Astrocyte (in vitro differentiated cells and primary cell): ENCODE results near the gene NEURL4. TPM values are rescaled to one million over a fixed set of nuclear protein-coding genes. Genes with fewer than 3 reads are reported as not detected.

Experiments used
- DNase-seq: peaks from one replicate; pipeline ENCODE4 v3.0.0-alpha.2; 2010; ENCODE audit warnings: low read depth
- FAIRE-seq: peaks from 2 replicates; lab custom pipeline; 2011; peaks lifted over from hg19 to GRCh38; lab: Jason Lieb, UNC
- H2AFZ ChIP-seq: 2 replicates; pipeline ENCODE4 v1.6.0; 2012; ENCODE audit warnings: low read depth, low read length, inconsistent platforms
- H3K27ac ChIP-seq: 2 replicates; pipeline ENCODE4 v1.5.1; 2011; ENCODE audit warnings: low read depth, low read length, inconsistent platforms
- H3K27me3 ChIP-seq: 2 replicates; pipeline ENCODE4 v1.6.0; 2011; ENCODE audit warnings: low read length, inconsistent platforms; ENCODE audit not compliant: insufficient read depth
- H3K36me3 ChIP-seq: 2 replicates; pipeline ENCODE4 v1.5.1; 2011; ENCODE audit warnings: low read length, inconsistent platforms; ENCODE audit not compliant: insufficient read depth
- H3K4me1 ChIP-seq: 2 replicates; pipeline ENCODE4 v1.5.1; 2011; ENCODE audit warnings: low read length, inconsistent platforms; ENCODE audit not compliant: insufficient read depth
- H3K4me2 ChIP-seq: 2 replicates; pipeline ENCODE4 v1.6.0; 2012; ENCODE audit warnings: low read length, inconsistent platforms
- H3K4me3 ChIP-seq: 2 replicates; pipeline ENCODE4 v1.5.1; 2011; ENCODE audit warnings: low read depth, mild to moderate bottlenecking, low read length, inconsistent platforms; ENCODE audit not compliant: insufficient read depth
- H3K79me2 ChIP-seq: 2 replicates; pipeline ENCODE4 v1.6.0; 2012; ENCODE audit warnings: mild to moderate bottlenecking, low read length, inconsistent platforms; ENCODE audit not compliant: insufficient read depth
- H3K9ac ChIP-seq: 2 replicates; pipeline ENCODE4 v1.6.0; 2012; ENCODE audit warnings: mild to moderate bottlenecking, low read length, inconsistent platforms
- H3K9me3 ChIP-seq: 2 replicates; pipeline ENCODE4 v1.5.1; 2012; ENCODE audit warnings: low read depth, mild to moderate bottlenecking, low read length, inconsistent platforms; ENCODE audit not compliant: insufficient read depth
- H4K20me1 ChIP-seq: 2 replicates; pipeline ENCODE4 v1.6.0; 2012; ENCODE audit warnings: low read length, inconsistent platforms; ENCODE audit not compliant: insufficient read depth
- H3K27ac Mint-ChIP-seq: one replicate; pipeline ENCODE4 v1.8.0; 2021; ENCODE audit warnings: mild to moderate bottlenecking, mixed read lengths; ENCODE audit not compliant: unreplicated experiment
- H3K27me3 Mint-ChIP-seq: one replicate; pipeline ENCODE4 v1.8.0; 2021; ENCODE audit warnings: low read depth, mixed read lengths; ENCODE audit not compliant: unreplicated experiment
- H3K36me3 Mint-ChIP-seq: one replicate; pipeline ENCODE4 v1.8.0; 2021; ENCODE audit warnings: low read depth, mixed read lengths; ENCODE audit not compliant: unreplicated experiment
- H3K4me1 Mint-ChIP-seq: one replicate; pipeline ENCODE4 v1.8.0; 2021; ENCODE audit warnings: low read depth, mixed read lengths; ENCODE audit not compliant: unreplicated experiment
- H3K4me3 Mint-ChIP-seq: one replicate; pipeline ENCODE4 v1.8.0; 2021; ENCODE audit warnings: mild to moderate bottlenecking, moderate library complexity, mixed read lengths; ENCODE audit not compliant: unreplicated experiment
- H3K9me3 Mint-ChIP-seq: one replicate; pipeline ENCODE4 v1.8.0; 2021; ENCODE audit warnings: mild to moderate bottlenecking, mixed read lengths; ENCODE audit not compliant: unreplicated experiment
- CTCF ChIP-seq: IDR thresholded peaks from 2 replicates; pipeline ENCODE4 v1.5.1; 2011; ENCODE audit warnings: low read depth, mild to moderate bottlenecking, inconsistent platforms, low read length, moderate library complexity; ENCODE audit not compliant: insufficient read depth
- EZH2 ChIP-seq: IDR thresholded peaks from 2 replicates; pipeline ENCODE4 v1.6.1; 2012; ENCODE audit warnings: mild to moderate bottlenecking, low read length, inconsistent platforms; ENCODE audit not compliant: insufficient read depth
- total RNA-seq: library from RNA; stranded (reverse); gene quantifications from 2 replicates; pipeline ENCODE4 v1.2.1, GENCODE V29; 2021

The NEURL4 gene
- total RNA-seq, 1 donor from 2014 or later: 32.5 TPM

GRCh38 chr17:7330638-7331015 lies 1.5 kb upstream of the NEURL4 start:
- peaks cover 29% of the 10 kb centered on the region for H3K79me2 ChIP-seq
- Mint-ChIP-seq H3K27ac (no peak overlapping the region), H3K9me3 (no peaks in the 10 kb centered on the region), H3K27me3 (no peaks in the 10 kb centered on the region), H3K36me3 (peaks cover 2% of the 10 kb centered on the region), H3K4me1 (peaks cover 10% of the 10 kb centered on the region), H3K4me3 (peak overlapping the region; percentile 89)
- no peaks in the 10 kb centered on the region for H3K9me3 ChIP-seq
- H4K20me1 ChIP-seq: peaks cover 6% of the 10 kb centered on the region
- TF ChIP-seq EZH2 (no peak), CTCF (no peak)
- H3K36me3 ChIP-seq: peaks cover 2% of the 10 kb centered on the region
- FAIRE-seq (no peak), DNase-seq (no peak)
- peak overlapping the region; percentile 97 for H2AFZ ChIP-seq
- H3K4me3 ChIP-seq: peak overlapping the region; percentile 97
- H3K9ac ChIP-seq: peak overlapping the region; percentile 88
- no peaks in the 10 kb centered on the region for H3K27me3 ChIP-seq
- peaks cover 8% of the 10 kb centered on the region for H3K4me1 ChIP-seq
- peak overlapping the region; percentile 98 for H3K4me2 ChIP-seq
- peak overlapping the region; percentile 79 for H3K27ac ChIP-seq

GRCh38 chr17:7329997-7330637 lies 982 bp upstream of the NEURL4 start:
- Histone ChIP-seq H3K9ac (peak overlapping the region; percentile 88), H3K4me2 (peak overlapping the region; percentile 98), H3K36me3 (peaks cover 2% of the 10 kb centered on the region), H3K4me3 (peak overlapping the region; percentile 97), H3K4me1 (peaks cover 8% of the 10 kb centered on the region), H3K79me2 (peaks cover 29% of the 10 kb centered on the region), H3K27ac (peak overlapping the region; percentile 79), H2AFZ (peak overlapping the region; percentile 97), H3K27me3 (no peaks in the 10 kb centered on the region), H4K20me1 (peaks cover 6% of the 10 kb centered on the region), H3K9me3 (no peaks in the 10 kb centered on the region)
- no peak for FAIRE-seq
- TF ChIP-seq EZH2: no peak
- no peak for TF ChIP-seq CTCF
- Mint-ChIP-seq H3K36me3 (peaks cover 2% of the 10 kb centered on the region), H3K27ac (peak overlapping the region; percentile 96), H3K9me3 (no peaks in the 10 kb centered on the region), H3K27me3 (no peaks in the 10 kb centered on the region), H3K4me3 (peak overlapping the region; percentile 89), H3K4me1 (peaks cover 10% of the 10 kb centered on the region)
- DNase-seq: peak; percentile 68

- H3K27me3 Mint-ChIP-seq: no peaks in the 10 kb centered on the region
- peaks cover 2% of the 10 kb centered on the region for H3K36me3 Mint-ChIP-seq
- peak; percentile 100 for DNase-seq
- no peaks in the 10 kb centered on the region for H3K9me3 ChIP-seq
- FAIRE-seq: peak; percentile 88
- H3K27ac Mint-ChIP-seq: peak overlapping the region; percentile 96
- H3K9ac ChIP-seq: peak overlapping the region; percentile 88
- H4K20me1 ChIP-seq: peaks cover 6% of the 10 kb centered on the region
- H3K4me1 Mint-ChIP-seq: peaks cover 10% of the 10 kb centered on the region
- H3K36me3 ChIP-seq: peaks cover 2% of the 10 kb centered on the region
- peak overlapping the region; percentile 97 for H2AFZ ChIP-seq
- no peak for TF ChIP-seq EZH2
- TF ChIP-seq CTCF: no peak
- peak overlapping the region; percentile 79 for H3K27ac ChIP-seq
- H3K4me2 ChIP-seq: peak overlapping the region; percentile 98
- H3K27me3 ChIP-seq: no peaks in the 10 kb centered on the region
- H3K79me2 ChIP-seq: peaks cover 29% of the 10 kb centered on the region
- peaks cover 8% of the 10 kb centered on the region for H3K4me1 ChIP-seq
- H3K4me3 Mint-ChIP-seq: peak overlapping the region; percentile 89
- peak overlapping the region; percentile 97 for H3K4me3 ChIP-seq
- H3K9me3 Mint-ChIP-seq: no peaks in the 10 kb centered on the region
These were observed 350 bp upstream of the NEURL4 start for GRCh38 chr17:7329374-7329996.
